Measurements from ENCODE around the gene LGALS8.
"Not testable (repeated sequence)": the region's sequence is repeated elsewhere in the genome, so short reads cannot be mapped to it uniquely, and the experiment has no call there.

- TF ChIP-seq, protein P1, sequence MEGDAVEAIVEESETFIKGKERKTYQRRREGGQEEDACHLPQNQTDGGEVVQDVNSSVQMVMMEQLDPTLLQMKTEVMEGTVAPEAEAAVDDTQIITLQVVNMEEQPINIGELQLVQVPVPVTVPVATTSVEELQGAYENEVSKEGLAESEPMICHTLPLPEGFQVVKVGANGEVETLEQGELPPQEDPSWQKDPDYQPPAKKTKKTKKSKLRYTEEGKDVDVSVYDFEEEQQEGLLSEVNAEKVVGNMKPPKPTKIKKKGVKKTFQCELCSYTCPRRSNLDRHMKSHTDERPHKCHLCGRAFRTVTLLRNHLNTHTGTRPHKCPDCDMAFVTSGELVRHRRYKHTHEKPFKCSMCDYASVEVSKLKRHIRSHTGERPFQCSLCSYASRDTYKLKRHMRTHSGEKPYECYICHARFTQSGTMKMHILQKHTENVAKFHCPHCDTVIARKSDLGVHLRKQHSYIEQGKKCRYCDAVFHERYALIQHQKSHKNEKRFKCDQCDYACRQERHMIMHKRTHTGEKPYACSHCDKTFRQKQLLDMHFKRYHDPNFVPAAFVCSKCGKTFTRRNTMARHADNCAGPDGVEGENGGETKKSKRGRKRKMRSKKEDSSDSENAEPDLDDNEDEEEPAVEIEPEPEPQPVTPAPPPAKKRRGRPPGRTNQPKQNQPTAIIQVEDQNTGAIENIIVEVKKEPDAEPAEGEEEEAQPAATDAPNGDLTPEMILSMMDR (IDR thresholded peaks at IDR 0.05), result not testable (repeated sequence)
- TF ChIP-seq SIN3A (IDR thresholded peaks at IDR 0.05; ENCODE audit: borderline replicate concordance, insufficient read depth, low read depth, low read length); POLR2AphosphoS5 (IDR thresholded peaks at IDR 0.05; ENCODE audit: low read depth, low read length): not testable (repeated sequence)
- TF ChIP-seq, protein P2, sequence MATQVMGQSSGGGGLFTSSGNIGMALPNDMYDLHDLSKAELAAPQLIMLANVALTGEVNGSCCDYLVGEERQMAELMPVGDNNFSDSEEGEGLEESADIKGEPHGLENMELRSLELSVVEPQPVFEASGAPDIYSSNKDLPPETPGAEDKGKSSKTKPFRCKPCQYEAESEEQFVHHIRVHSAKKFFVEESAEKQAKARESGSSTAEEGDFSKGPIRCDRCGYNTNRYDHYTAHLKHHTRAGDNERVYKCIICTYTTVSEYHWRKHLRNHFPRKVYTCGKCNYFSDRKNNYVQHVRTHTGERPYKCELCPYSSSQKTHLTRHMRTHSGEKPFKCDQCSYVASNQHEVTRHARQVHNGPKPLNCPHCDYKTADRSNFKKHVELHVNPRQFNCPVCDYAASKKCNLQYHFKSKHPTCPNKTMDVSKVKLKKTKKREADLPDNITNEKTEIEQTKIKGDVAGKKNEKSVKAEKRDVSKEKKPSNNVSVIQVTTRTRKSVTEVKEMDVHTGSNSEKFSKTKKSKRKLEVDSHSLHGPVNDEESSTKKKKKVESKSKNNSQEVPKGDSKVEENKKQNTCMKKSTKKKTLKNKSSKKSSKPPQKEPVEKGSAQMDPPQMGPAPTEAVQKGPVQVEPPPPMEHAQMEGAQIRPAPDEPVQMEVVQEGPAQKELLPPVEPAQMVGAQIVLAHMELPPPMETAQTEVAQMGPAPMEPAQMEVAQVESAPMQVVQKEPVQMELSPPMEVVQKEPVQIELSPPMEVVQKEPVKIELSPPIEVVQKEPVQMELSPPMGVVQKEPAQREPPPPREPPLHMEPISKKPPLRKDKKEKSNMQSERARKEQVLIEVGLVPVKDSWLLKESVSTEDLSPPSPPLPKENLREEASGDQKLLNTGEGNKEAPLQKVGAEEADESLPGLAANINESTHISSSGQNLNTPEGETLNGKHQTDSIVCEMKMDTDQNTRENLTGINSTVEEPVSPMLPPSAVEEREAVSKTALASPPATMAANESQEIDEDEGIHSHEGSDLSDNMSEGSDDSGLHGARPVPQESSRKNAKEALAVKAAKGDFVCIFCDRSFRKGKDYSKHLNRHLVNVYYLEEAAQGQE (IDR thresholded peaks at IDR 0.05; ENCODE audit: insufficient read depth in 1 of 2, low read depth in 2 of 2, low read length in 1 of 2), result not testable (repeated sequence)
These were observed 34.6 kb upstream of the LGALS8 start for GRCh38 chr1:236489161-236489560.
